Brain pericyte (primary cell): Measurements from ENCODE around the gene CIT.
A peak's percentile ranks its signal among the peaks of the same experiment; 100 is the strongest.

Source experiments
- DNase-seq: peaks from one replicate; pipeline ENCODE4 v3.0.0-alpha.2; 2012; ENCODE audit warnings: low read depth, low spot score

The CIT gene

GRCh38 chr12:119803381-119803791 lies 73.7 kb downstream of the CIT start:
- DNase-seq, result peak; percentile 36

GRCh38 chr12:119802472-119802871 lies 74.6 kb downstream of the CIT start:
- DNase-seq, result no peak

GRCh38 chr12:119797090-119797489 lies 80.0 kb downstream of the CIT start:
- no peak for DNase-seq

GRCh38 chr12:119796292-119796691 lies 80.8 kb downstream of the CIT start:
- no peak for DNase-seq

- no peak for DNase-seq
Measured at GRCh38 chr12:119791453-119791852, 85.7 kb downstream of the CIT start.

- DNase-seq, result no peak
Measured at GRCh38 chr12:119788786-119789185, 88.3 kb downstream of the CIT start.

GRCh38 chr12:119786539-119786938 lies 90.6 kb downstream of the CIT start:
- no peak for DNase-seq

- DNase-seq, result no peak
Measured at GRCh38 chr12:119784673-119785072, 92.4 kb downstream of the CIT start.

GRCh38 chr12:119783787-119784186 lies 93.3 kb downstream of the CIT start:
- no peak for DNase-seq

- DNase-seq, result no peak
Measured at GRCh38 chr12:119781804-119782203, 95.3 kb downstream of the CIT start.

- DNase-seq, result no peak
Measured at GRCh38 chr12:119780786-119781434, 96.2 kb downstream of the CIT start.

GRCh38 chr12:119775246-119775895 lies 101.7 kb downstream of the CIT start:
- no peak for DNase-seq

GRCh38 chr12:119772431-119772830 lies 104.7 kb downstream of the CIT start:
- DNase-seq, result no peak

- no peak for DNase-seq
Measured at GRCh38 chr12:119770146-119770545, 107.0 kb downstream of the CIT start.

GRCh38 chr12:119762619-119763018 lies 114.5 kb downstream of the CIT start:
- no peak for DNase-seq

GRCh38 chr12:119758722-119759121 lies 118.4 kb downstream of the CIT start:
- no peak for DNase-seq

- DNase-seq, result no peak
Measured at GRCh38 chr12:119758234-119758633, 118.9 kb downstream of the CIT start.

- DNase-seq, result no peak
Measured at GRCh38 chr12:119751961-119752360, 125.2 kb downstream of the CIT start.

GRCh38 chr12:119749666-119750065 lies 127.5 kb downstream of the CIT start:
- DNase-seq, result no peak

GRCh38 chr12:119748497-119748896 lies 128.6 kb downstream of the CIT start:
- no peak for DNase-seq

GRCh38 chr12:119746169-119746568 lies 131.0 kb downstream of the CIT start:
- DNase-seq, result no peak

GRCh38 chr12:119744900-119745606 lies 132.1 kb downstream of the CIT start:
- DNase-seq, result no peak

GRCh38 chr12:119742700-119743099 lies 134.4 kb downstream of the CIT start:
- no peak for DNase-seq
